GM18951 (cell line): ENCODE data around the gene ZNF444.
A peak's percentile ranks its signal among the peaks of the same experiment; 100 is the strongest.

Experiments
- POLR2A ChIP-seq: IDR thresholded peaks from 4 replicates; pipeline ENCODE4 v1.6.1; 2011; ENCODE audit warnings: mild to moderate bottlenecking; ENCODE audit not compliant: insufficient read length, insufficient read depth; ENCODE audit errors: extremely low read depth
- in situ Hi-C: fragments of 300-500 bp; cut with MboI; formaldehyde crosslinking; loops from one replicate; pipeline ENCODE4 v1.12.0; 2022; ENCODE audit warnings: low sequenced_read_pairs, mixed read lengths, inconsistent platforms; ENCODE audit not compliant: unreplicated experiment

ZNF444 gene

GRCh38 chr19:56140583-56141416 lies at the start of gene ZNF444:
ZNF444 (plus strand) TSS chr19:56141287; CDS start chr19:56146912, 5,625 bp downstream.
- TF ChIP-seq POLR2A, result peak; percentile 66
- in situ Hi-C loops, result no loop called here

DNA sequence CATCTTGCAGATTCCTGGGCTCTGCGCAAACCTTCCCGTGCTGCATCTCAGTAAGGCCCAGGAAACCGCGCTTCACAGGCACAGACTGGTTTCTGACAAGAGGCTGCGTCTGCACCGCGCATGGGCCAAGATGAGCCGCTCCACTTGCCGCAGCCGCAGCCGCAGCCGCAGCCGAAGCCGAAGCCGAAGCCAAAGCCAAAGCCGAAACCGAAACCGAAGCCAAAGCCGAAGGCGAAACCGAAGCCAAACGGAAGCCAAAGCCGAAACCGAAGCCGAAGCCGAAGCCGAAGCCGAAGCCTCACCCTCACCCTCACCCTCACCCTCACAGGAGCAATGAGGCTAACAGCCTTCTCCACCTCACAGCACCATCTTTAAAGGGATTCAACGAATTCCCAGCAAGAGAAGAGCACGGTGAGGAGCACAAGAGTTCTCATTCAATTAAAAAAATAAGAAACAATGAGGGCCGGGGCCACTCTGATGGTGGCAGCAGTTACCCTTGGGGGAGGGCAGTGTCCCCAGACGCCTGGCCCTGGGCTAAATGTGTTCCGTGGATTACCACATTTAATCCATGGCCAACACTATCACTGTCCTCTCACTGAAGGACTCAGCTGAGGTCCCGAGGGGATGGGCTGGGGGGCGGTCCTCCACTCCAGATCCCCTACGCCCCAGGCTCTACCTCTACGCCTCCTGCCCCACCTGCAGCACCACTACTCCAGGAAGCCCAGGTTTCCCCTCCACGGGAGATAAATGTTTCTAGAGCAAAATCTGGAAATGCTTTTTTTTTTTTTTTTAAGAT lies 49.1 kb upstream of the ZNF444 start:
- in situ Hi-C loops, result loop anchor here (25.0 kb wide), 1 partner anchor 220 kb away; the partner anchor contains the start of gene ZSCAN5A
- TF ChIP-seq POLR2A, result no peak

DNA sequence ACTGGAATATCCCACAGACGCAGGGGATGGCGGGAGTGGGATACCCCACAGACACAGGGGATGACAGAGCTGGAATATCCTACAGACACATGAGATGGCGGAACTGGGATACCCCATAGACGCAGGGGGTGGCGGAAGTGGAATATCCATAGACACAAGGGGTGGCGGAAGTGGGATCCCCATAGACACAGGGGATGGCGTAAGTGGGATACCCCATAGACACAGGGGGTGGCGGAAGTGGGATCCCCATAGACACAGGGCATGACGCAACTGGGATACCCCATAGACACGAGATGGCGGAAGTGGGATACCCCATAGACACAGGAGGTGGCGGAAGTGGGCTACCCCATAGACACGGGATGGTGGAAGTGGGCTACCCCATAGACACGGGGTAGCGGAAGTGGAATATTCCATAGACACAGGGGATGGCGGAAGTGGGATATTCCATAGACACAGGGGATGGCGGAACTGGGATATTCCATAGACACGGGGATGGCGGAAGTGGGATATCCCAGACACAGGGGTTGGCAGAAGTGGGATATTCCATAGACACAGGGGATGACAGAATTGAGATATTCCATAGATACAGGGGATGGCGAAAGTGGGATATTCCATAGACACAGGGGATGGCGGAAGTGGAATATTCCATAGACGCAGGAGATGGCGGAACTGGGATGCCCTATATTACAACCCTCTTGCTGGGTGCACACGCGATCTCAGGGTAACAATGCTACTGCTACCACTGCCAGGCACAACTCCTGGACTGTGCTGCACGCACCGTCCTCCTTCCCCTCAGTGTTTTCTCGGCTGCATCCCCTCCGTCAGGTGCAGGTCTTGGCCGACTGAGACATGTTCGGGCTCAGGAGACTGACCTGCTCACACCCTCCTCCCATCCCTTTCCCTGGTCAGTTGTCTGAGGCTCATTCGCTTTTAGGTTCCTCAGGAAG lies 48.1 kb upstream of the ZNF444 start:
- in situ Hi-C loops, result loop anchor here (25.0 kb wide), 1 partner anchor 219 kb away; the partner anchor contains the start of gene ZSCAN5A
- no peak for TF ChIP-seq POLR2A

- TF ChIP-seq POLR2A, result no peak
- in situ Hi-C loops, result loop anchor here (25.0 kb wide), 1 partner anchor 218 kb away; the partner anchor contains the start of gene ZSCAN5A
These were observed 46.6 kb upstream of the ZNF444 start for GRCh38 chr19:56094449-56094848.

- no peak for TF ChIP-seq POLR2A
- in situ Hi-C loops, result loop anchor here (25.0 kb wide), 1 partner anchor 216 kb away; the partner anchor contains the start of gene ZSCAN5A
These were observed 44.4 kb upstream of the ZNF444 start for GRCh38 chr19:56096665-56097064.

DNA sequence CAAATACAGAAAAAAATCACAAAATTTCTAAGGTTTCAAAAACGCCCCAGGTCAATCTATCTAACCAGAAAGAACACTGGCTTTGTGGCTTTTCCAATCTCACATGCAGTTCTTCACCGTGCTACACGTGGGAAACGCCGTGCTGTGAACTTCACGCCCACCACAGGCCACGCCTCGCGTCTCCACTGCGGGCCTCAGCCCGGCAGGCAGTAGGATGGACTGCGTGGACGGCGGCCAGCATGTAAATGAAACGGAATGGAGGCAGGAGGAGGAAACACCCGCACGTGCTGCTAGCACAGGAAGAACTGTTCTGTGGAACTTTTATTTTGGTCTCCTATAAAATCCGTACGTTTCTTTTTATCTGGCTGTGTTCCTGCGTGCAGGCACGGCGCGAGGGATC lies 43.8 kb upstream of the ZNF444 start:
- in situ Hi-C loops, result loop anchor here (25.0 kb wide), 1 partner anchor 215 kb away; the partner anchor contains the start of gene ZSCAN5A
- no peak for TF ChIP-seq POLR2A

- TF ChIP-seq POLR2A, result no peak
- in situ Hi-C loops, result loop anchor here (25.0 kb wide), 1 partner anchor 215 kb away; the partner anchor contains the start of gene ZSCAN5A
These were observed 43.3 kb upstream of the ZNF444 start for GRCh38 chr19:56097776-56098175.

GRCh38 chr19:56098237-56098636 lies 42.9 kb upstream of the ZNF444 start:
- in situ Hi-C loops, result loop anchor here (25.0 kb wide), 1 partner anchor 214 kb away; the partner anchor contains the start of gene ZSCAN5A

DNA sequence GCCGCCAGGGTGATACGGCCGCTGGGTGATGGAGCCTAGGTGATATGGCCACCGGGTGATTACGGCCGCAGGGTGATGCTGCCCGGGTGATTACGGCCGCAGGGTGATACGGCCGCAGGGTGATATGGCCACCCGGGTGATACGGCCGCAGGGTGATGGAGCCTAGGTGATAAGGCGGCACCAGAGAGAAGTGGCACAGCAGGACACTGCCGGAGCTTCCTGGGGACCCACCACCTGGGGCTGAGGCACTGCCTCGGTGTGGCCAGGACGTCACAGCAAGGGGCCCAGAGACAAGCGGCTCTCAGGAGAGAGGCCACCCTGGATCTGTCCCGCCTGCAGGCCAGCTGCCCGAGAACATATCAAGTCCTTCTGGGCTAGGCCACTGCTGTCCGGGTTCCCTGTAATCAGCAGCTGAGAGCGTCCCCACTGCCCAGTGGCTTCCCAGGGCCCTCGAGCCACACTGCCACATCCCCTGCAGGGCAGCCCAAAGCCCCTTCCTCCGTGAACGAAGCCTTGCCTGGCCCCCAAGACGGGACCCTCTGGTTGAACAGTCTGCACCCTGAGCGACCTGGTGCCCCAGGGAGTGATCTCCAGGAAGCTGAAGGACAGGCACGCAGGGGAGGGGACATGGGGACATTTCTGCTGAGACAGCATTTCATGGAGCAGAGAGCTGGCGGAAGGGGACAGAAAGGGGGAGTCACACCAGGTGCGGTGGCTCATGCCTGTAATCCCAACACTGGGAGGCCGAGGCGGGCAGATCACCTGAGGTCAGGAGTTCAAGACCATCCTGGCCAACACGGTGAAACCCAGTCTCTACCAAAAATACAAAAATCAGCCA lies 42.1 kb upstream of the ZNF444 start:
- TF ChIP-seq POLR2A, result no peak
- in situ Hi-C loops, result loop anchor here (25.0 kb wide), 1 partner anchor 213 kb away; the partner anchor contains the start of gene ZSCAN5A

GRCh38 chr19:56099638-56100539 lies 41.2 kb upstream of the ZNF444 start:
- TF ChIP-seq POLR2A, result no peak
- in situ Hi-C loops, result loop anchor here (25.0 kb wide), 1 partner anchor 212 kb away; the partner anchor contains the start of gene ZSCAN5A

DNA sequence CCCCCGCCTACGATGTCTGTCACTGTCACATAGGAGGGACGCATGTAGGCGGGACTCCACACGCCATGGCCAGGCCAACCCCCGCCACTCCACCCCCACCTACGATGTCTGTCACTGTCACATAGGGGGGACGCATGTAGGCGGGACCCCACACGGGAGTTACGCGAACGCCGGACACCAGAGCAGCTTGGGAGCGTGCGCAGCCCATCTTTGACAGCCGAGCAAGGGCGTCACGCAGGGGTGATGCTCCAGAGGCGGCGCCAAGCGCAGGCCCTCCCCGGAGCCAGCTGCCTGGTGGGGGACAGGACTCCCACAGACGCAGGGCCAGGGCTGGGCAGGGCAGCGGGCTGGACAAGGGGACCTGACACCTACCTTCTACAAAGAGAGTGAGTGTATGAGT lies 40.0 kb upstream of the ZNF444 start:
- in situ Hi-C loops, result no loop called here
- TF ChIP-seq POLR2A, result no peak
